Nephron progenitor cell (in vitro differentiated cells): Measurements from ENCODE around the gene SLC19A2.
A peak's percentile ranks its signal among the peaks of the same experiment; 100 is the strongest.

Experiments
- DNase-seq: peaks from one replicate; pipeline ENCODE4 v3.0.0; 2021
- H3K27ac Mint-ChIP-seq: 2 replicates; pipeline ENCODE4 v1.8.0; 2021; ENCODE audit warnings: mild to moderate bottlenecking, moderate library complexity, mixed read lengths
- H3K27me3 Mint-ChIP-seq: 2 replicates; pipeline ENCODE4 v1.8.0; 2021; ENCODE audit warnings: mild to moderate bottlenecking, low read depth, mixed read lengths; ENCODE audit not compliant: poor library complexity
- H3K36me3 Mint-ChIP-seq: 2 replicates; pipeline ENCODE4 v1.8.0; 2021; ENCODE audit warnings: low read depth, mixed read lengths
- H3K4me1 Mint-ChIP-seq: 2 replicates; pipeline ENCODE4 v1.8.0; 2021; ENCODE audit warnings: mixed read lengths
- H3K4me3 Mint-ChIP-seq: 2 replicates; pipeline ENCODE4 v1.8.0; 2021; ENCODE audit warnings: mild to moderate bottlenecking, moderate library complexity, mixed read lengths
- H3K9me3 Mint-ChIP-seq: 2 replicates; pipeline ENCODE4 v1.8.0; 2021; ENCODE audit warnings: mild to moderate bottlenecking, moderate library complexity, mixed read lengths
- TF ChIP-seq, protein P1 (sequence below): fragments of 200-600 bp; sonication (generic); IDR thresholded peaks from 2 replicates; pipeline ENCODE4 v1.5.0; 2021; ENCODE audit warnings: antibody characterized with exemption

Gene SLC19A2

DNA sequence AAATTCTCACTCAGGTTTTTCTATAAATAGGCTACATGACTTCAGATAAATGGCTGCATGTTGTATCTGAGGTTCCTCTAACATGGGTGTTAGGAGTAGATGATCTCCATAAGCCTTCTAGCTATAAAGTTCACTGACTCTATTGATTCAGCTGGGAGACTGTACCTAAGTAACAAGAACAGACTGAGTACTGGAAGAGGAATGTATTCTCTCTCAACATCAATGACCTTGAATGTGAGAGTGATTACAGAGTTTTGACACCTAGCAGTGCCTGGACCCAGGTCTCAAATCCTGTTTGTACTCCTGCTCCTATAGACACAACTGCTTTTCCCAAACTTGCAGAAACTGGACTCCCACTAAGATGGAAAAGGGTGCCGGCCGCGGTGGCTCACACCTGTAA, 8.6 kb upstream of the SLC19A2 start:
- no peak for DNase-seq
- TF ChIP-seq, protein P1, sequence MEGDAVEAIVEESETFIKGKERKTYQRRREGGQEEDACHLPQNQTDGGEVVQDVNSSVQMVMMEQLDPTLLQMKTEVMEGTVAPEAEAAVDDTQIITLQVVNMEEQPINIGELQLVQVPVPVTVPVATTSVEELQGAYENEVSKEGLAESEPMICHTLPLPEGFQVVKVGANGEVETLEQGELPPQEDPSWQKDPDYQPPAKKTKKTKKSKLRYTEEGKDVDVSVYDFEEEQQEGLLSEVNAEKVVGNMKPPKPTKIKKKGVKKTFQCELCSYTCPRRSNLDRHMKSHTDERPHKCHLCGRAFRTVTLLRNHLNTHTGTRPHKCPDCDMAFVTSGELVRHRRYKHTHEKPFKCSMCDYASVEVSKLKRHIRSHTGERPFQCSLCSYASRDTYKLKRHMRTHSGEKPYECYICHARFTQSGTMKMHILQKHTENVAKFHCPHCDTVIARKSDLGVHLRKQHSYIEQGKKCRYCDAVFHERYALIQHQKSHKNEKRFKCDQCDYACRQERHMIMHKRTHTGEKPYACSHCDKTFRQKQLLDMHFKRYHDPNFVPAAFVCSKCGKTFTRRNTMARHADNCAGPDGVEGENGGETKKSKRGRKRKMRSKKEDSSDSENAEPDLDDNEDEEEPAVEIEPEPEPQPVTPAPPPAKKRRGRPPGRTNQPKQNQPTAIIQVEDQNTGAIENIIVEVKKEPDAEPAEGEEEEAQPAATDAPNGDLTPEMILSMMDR = no peak
- no peak overlapping the region for H3K4me3 Mint-ChIP-seq
- H3K4me1 Mint-ChIP-seq = no peaks in the 10 kb centered on the region
- H3K27me3 Mint-ChIP-seq = peaks cover 3% of the 10 kb centered on the region
- H3K27ac Mint-ChIP-seq = no peak overlapping the region
- no peaks in the 10 kb centered on the region for H3K36me3 Mint-ChIP-seq
- peaks cover 3% of the 10 kb centered on the region for H3K9me3 Mint-ChIP-seq

DNA sequence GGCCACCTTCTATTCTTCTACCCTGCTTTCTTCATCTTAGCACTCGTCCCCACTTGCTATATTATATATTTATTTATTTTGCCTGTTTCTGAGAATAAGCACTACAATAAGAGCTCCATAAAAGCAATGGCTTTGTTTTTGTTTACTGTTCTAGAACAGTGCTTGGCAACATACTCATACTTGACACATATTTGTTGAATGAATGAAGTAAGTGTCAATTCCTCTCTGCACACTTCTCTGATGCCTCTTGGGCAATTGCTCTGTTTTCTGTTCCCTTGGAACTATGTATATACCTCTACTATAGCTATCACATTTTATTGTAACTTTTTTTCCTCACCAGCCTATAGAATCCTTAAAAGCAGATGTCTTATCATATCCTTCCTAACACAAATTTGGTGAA, 7.5 kb upstream of the SLC19A2 start:
- no peak for DNase-seq
- no peak overlapping the region for H3K4me3 Mint-ChIP-seq
- peaks cover 3% of the 10 kb centered on the region for H3K27me3 Mint-ChIP-seq

GRCh38 chr1:169491845-169492281, 6.1 kb upstream of the SLC19A2 start:
- H3K27ac Mint-ChIP-seq = no peak overlapping the region
- H3K4me1 Mint-ChIP-seq = peaks cover 13% of the 10 kb centered on the region
- TF ChIP-seq, protein P1 = no peak
- peaks cover 8% of the 10 kb centered on the region for H3K36me3 Mint-ChIP-seq
- peaks cover 13% of the 10 kb centered on the region for H3K9me3 Mint-ChIP-seq
- no peak overlapping the region for H3K4me3 Mint-ChIP-seq
- no peak for DNase-seq
- peaks cover 3% of the 10 kb centered on the region for H3K27me3 Mint-ChIP-seq

More for the DNA sequence above, 7.5 kb upstream of the SLC19A2 start:
- Mint-ChIP-seq H3K4me1 (no peaks in the 10 kb centered on the region), H3K9me3 (peaks cover 4% of the 10 kb centered on the region), H3K36me3 (no peaks in the 10 kb centered on the region), H3K27ac (no peak overlapping the region)
- TF ChIP-seq, protein P1 = no peak

DNA sequence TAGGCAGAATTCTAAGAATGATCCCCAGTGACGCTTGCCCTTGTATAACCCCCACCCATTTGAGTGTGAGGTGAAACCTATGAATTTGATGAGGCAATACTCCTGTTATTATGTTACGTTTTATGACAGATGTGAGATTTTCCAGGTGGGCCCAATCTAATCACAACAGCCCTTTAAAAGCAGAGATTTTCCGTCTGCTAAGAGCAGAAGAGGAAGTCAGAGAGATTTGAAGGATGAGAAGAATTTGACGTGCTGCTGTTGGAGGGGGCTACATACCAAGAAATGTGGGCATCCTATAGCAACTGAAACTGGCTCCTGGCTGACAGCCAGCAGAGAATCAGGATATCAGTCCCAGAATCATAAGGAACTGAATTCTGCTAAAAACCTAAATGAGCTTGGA, 2.4 kb upstream of the SLC19A2 start:
- Mint-ChIP-seq H3K4me3 (peak overlapping the region; percentile 12), H3K27me3 (no peaks in the 10 kb centered on the region), H3K4me1 (peaks cover 43% of the 10 kb centered on the region), H3K27ac (no peak overlapping the region), H3K9me3 (peaks cover 13% of the 10 kb centered on the region), H3K36me3 (peaks cover 8% of the 10 kb centered on the region)
- no peak for DNase-seq
- TF ChIP-seq, protein P1 = no peak

- Mint-ChIP-seq H3K4me1 (peaks cover 49% of the 10 kb centered on the region), H3K27me3 (no peaks in the 10 kb centered on the region), H3K9me3 (peaks cover 13% of the 10 kb centered on the region), H3K36me3 (peaks cover 8% of the 10 kb centered on the region), H3K27ac (peak overlapping the region; percentile 55), H3K4me3 (peak overlapping the region; percentile 98)
- TF ChIP-seq, protein P1 = no peak
- no peak for DNase-seq
Measured at GRCh38 chr1:169487561-169487960, 1.8 kb upstream of the SLC19A2 start.

DNA sequence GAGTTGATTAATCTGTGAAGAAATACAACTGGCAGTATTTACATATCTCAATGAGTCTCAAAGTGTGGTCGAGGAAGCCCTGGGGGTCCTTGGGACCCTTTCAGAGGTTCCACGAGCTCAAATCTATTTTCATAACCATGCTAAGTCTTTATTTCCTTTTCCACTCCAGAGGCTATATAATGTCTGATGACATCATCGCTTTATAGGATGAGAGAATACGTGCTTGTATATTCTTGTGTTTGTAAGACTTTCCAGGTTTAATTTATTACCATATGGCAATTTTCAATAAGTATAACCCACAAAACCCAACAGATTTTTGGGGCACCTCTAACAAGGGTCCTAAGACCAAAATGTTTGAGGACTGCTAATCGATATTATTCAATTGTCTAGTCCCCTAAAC, 1.4 kb upstream of the SLC19A2 start:
- TF ChIP-seq, protein P1 = no peak
- H3K36me3 Mint-ChIP-seq = peaks cover 8% of the 10 kb centered on the region
- H3K4me3 Mint-ChIP-seq = peak overlapping the region; percentile 98
- H3K27ac Mint-ChIP-seq = no peak overlapping the region
- DNase-seq = no peak
- H3K4me1 Mint-ChIP-seq = peaks cover 51% of the 10 kb centered on the region
- peaks cover 13% of the 10 kb centered on the region for H3K9me3 Mint-ChIP-seq
- no peaks in the 10 kb centered on the region for H3K27me3 Mint-ChIP-seq
